K562 (cell line): ENCODE results near the gene TTC28.

Experiments
- CBX3 ChIP-seq, 2 experiments: IDR thresholded peaks; 1 replicate in 1 of 2; 2 replicates in 1 of 2; pipeline ENCODE4 v1.6.1; 2012; ENCODE audit warnings: inconsistent platforms in 2 of 2, low read length in 2 of 2, borderline replicate concordance in 1 of 2, control low read depth in 1 of 2
- EP300 ChIP-seq: IDR thresholded peaks from 2 replicates; pipeline ENCODE4 v1.6.1; 2012; ENCODE audit warnings: low read length, improper control_type of control experiment
- ETV5 ChIP-seq: sonication (generic); formaldehyde crosslinking; IDR thresholded peaks from 2 replicates; pipeline ENCODE4 v1.4.0; 2020; ENCODE audit warnings: low read depth, mild to moderate bottlenecking, missing genetic modification reagents
- KLF16 ChIP-seq: IDR thresholded peaks from 2 replicates; pipeline ENCODE4 v1.6.1; 2016; ENCODE audit warnings: antibody characterized with exemption
- SIN3A ChIP-seq, 2 experiments: fragments of 150-350 bp in 1 of 2; IDR thresholded peaks; 2 replicates each; pipeline ENCODE4 v1.6.1; 2011 to 2016; ENCODE audit warnings: borderline replicate concordance in 2 of 2, low read depth in 2 of 2, low read length in 2 of 2, mild to moderate bottlenecking in 2 of 2, moderate library complexity in 2 of 2; ENCODE audit not compliant: control insufficient read depth in 1 of 2
- ZNF354B ChIP-seq: fragments of 250-450 bp; sonication (Bioruptor Pico); IDR thresholded peaks from 2 replicates; pipeline ENCODE4 v1.4.0; 2020
- TF ChIP-seq, protein P1 (sequence below): fragments of 250-450 bp; sonication (Bioruptor Pico); IDR thresholded peaks from 2 replicates; pipeline ENCODE4 v1.8.0; 2022; ENCODE audit warnings: moderate library complexity, mild to moderate bottlenecking, inconsistent platforms
- TF ChIP-seq, protein P2 (sequence below): sonication (generic); formaldehyde crosslinking; IDR thresholded peaks from 2 replicates; pipeline ENCODE4 v1.8.0; 2023; ENCODE audit warnings: mild to moderate bottlenecking, missing genetic modification reagents
- TF ChIP-seq, protein P3 (sequence below): sonication (generic); formaldehyde crosslinking; IDR thresholded peaks from 2 replicates; pipeline ENCODE4 v1.8.0; 2022; ENCODE audit warnings: missing genetic modification reagents, mild to moderate bottlenecking, borderline replicate concordance
- TF ChIP-seq, protein P4 (sequence below): fragments of 450-650 bp; IDR thresholded peaks from 2 replicates; pipeline ENCODE4 v1.6.1; 2016; ENCODE audit warnings: mild to moderate bottlenecking, moderate library complexity

DNA sequence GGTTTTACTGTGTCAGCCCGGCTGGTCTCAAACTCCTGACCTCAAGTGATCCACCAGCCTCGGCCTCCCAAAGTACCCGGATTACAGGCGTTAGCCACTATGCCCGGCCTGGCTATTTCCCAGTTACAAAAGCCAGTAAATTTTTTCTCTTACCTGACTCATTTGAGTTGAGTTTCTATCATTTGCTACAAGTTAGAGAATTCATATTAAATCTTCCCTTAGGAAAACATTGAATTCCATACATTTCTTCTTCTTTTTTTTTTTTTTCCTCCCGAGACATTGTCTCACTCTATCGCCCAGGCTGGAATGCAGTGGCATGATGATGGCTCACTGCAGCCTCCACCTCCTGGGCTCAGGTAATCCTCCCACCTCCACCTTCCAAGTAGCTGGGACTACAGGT, 36.0 kb upstream of the TTC28 start:
- TF ChIP-seq, protein P1, sequence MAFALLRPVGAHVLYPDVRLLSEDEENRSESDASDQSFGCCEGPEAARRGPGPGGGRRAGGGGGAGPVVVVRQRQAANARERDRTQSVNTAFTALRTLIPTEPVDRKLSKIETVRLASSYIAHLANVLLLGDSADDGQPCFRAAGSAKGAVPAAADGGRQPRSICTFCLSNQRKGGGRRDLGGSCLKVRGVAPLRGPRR (CRISPR knock-in tag) = no peak
- TF ChIP-seq SIN3A (IDR thresholded peaks at IDR 0.05; ENCODE audit: borderline replicate concordance in 2 of 2, control insufficient read depth in 1 of 2, low read depth in 2 of 2, low read length in 2 of 2) = no peak
- no peak for TF ChIP-seq KLF16
- TF ChIP-seq CBX3 (IDR thresholded peaks at IDR 0.05; ENCODE audit: borderline replicate concordance in 1 of 2, low read length in 2 of 2) = no peak
- TF ChIP-seq, protein P2, sequence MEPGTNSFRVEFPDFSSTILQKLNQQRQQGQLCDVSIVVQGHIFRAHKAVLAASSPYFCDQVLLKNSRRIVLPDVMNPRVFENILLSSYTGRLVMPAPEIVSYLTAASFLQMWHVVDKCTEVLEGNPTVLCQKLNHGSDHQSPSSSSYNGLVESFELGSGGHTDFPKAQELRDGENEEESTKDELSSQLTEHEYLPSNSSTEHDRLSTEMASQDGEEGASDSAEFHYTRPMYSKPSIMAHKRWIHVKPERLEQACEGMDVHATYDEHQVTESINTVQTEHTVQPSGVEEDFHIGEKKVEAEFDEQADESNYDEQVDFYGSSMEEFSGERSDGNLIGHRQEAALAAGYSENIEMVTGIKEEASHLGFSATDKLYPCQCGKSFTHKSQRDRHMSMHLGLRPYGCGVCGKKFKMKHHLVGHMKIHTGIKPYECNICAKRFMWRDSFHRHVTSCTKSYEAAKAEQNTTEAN (CRISPR knock-in tag) = no peak
- TF ChIP-seq EP300 = no peak
- TF ChIP-seq ETV5 = no peak
- TF ChIP-seq ZNF354B (CRISPR knock-in tag) = no peak
- TF ChIP-seq, protein P3, sequence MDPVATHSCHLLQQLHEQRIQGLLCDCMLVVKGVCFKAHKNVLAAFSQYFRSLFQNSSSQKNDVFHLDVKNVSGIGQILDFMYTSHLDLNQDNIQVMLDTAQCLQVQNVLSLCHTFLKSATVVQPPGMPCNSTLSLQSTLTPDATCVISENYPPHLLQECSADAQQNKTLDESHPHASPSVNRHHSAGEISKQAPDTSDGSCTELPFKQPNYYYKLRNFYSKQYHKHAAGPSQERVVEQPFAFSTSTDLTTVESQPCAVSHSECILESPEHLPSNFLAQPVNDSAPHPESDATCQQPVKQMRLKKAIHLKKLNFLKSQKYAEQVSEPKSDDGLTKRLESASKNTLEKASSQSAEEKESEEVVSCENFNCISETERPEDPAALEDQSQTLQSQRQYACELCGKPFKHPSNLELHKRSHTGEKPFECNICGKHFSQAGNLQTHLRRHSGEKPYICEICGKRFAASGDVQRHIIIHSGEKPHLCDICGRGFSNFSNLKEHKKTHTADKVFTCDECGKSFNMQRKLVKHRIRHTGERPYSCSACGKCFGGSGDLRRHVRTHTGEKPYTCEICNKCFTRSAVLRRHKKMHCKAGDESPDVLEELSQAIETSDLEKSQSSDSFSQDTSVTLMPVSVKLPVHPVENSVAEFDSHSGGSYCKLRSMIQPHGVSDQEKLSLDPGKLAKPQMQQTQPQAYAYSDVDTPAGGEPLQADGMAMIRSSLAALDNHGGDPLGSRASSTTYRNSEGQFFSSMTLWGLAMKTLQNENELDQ (CRISPR knock-in tag) = no peak
- TF ChIP-seq, protein P4, sequence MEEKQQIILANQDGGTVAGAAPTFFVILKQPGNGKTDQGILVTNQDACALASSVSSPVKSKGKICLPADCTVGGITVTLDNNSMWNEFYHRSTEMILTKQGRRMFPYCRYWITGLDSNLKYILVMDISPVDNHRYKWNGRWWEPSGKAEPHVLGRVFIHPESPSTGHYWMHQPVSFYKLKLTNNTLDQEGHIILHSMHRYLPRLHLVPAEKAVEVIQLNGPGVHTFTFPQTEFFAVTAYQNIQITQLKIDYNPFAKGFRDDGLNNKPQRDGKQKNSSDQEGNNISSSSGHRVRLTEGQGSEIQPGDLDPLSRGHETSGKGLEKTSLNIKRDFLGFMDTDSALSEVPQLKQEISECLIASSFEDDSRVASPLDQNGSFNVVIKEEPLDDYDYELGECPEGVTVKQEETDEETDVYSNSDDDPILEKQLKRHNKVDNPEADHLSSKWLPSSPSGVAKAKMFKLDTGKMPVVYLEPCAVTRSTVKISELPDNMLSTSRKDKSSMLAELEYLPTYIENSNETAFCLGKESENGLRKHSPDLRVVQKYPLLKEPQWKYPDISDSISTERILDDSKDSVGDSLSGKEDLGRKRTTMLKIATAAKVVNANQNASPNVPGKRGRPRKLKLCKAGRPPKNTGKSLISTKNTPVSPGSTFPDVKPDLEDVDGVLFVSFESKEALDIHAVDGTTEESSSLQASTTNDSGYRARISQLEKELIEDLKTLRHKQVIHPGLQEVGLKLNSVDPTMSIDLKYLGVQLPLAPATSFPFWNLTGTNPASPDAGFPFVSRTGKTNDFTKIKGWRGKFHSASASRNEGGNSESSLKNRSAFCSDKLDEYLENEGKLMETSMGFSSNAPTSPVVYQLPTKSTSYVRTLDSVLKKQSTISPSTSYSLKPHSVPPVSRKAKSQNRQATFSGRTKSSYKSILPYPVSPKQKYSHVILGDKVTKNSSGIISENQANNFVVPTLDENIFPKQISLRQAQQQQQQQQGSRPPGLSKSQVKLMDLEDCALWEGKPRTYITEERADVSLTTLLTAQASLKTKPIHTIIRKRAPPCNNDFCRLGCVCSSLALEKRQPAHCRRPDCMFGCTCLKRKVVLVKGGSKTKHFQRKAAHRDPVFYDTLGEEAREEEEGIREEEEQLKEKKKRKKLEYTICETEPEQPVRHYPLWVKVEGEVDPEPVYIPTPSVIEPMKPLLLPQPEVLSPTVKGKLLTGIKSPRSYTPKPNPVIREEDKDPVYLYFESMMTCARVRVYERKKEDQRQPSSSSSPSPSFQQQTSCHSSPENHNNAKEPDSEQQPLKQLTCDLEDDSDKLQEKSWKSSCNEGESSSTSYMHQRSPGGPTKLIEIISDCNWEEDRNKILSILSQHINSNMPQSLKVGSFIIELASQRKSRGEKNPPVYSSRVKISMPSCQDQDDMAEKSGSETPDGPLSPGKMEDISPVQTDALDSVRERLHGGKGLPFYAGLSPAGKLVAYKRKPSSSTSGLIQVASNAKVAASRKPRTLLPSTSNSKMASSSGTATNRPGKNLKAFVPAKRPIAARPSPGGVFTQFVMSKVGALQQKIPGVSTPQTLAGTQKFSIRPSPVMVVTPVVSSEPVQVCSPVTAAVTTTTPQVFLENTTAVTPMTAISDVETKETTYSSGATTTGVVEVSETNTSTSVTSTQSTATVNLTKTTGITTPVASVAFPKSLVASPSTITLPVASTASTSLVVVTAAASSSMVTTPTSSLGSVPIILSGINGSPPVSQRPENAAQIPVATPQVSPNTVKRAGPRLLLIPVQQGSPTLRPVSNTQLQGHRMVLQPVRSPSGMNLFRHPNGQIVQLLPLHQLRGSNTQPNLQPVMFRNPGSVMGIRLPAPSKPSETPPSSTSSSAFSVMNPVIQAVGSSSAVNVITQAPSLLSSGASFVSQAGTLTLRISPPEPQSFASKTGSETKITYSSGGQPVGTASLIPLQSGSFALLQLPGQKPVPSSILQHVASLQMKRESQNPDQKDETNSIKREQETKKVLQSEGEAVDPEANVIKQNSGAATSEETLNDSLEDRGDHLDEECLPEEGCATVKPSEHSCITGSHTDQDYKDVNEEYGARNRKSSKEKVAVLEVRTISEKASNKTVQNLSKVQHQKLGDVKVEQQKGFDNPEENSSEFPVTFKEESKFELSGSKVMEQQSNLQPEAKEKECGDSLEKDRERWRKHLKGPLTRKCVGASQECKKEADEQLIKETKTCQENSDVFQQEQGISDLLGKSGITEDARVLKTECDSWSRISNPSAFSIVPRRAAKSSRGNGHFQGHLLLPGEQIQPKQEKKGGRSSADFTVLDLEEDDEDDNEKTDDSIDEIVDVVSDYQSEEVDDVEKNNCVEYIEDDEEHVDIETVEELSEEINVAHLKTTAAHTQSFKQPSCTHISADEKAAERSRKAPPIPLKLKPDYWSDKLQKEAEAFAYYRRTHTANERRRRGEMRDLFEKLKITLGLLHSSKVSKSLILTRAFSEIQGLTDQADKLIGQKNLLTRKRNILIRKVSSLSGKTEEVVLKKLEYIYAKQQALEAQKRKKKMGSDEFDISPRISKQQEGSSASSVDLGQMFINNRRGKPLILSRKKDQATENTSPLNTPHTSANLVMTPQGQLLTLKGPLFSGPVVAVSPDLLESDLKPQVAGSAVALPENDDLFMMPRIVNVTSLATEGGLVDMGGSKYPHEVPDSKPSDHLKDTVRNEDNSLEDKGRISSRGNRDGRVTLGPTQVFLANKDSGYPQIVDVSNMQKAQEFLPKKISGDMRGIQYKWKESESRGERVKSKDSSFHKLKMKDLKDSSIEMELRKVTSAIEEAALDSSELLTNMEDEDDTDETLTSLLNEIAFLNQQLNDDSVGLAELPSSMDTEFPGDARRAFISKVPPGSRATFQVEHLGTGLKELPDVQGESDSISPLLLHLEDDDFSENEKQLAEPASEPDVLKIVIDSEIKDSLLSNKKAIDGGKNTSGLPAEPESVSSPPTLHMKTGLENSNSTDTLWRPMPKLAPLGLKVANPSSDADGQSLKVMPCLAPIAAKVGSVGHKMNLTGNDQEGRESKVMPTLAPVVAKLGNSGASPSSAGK = no peak
